Heart left ventricle (tissue), 16 donors: Measurements from ENCODE around the gene HOXB7. TPM values are rescaled to one million over a fixed set of nuclear protein-coding genes. Genes with fewer than 3 reads are reported as not detected.

Experiments
- ATAC-seq, 4 donors: fragments of 200-7000 bp; cut with Tn5 transposase; one replicate each; pipeline ENCODE4 v1.9.1; 2020 to 2022; ENCODE audit warnings: moderate library complexity in 4 of 4, mild to moderate bottlenecking in 3 of 4, moderate number of reproducible peaks in 1 of 4
- DNase-seq, 5 donors: peaks; one replicate each; pipeline ENCODE4 v3.0.0-alpha.2; 2020
- H3K27ac ChIP-seq, 12 donors: fragments of 200-600 bp; sonication (generic) in 4 of 12; one replicate each; pipeline versions ENCODE4 v1.5.0 to v1.8.0; 2016 to 2022; ENCODE audit warnings: mild to moderate bottlenecking in 2 of 12
- H3K27me3 ChIP-seq, 9 donors: fragments of 200-600 bp; sonication (generic) in 2 of 9; one replicate each; pipeline versions ENCODE4 v1.5.1 to v1.8.0; 2016 to 2022; ENCODE audit warnings: mild to moderate bottlenecking in 3 of 9
- H3K36me3 ChIP-seq, 9 donors: fragments of 200-600 bp; sonication (generic) in 2 of 9; one replicate each; pipeline versions ENCODE4 v1.5.0 to v1.8.0; 2018 to 2022; ENCODE audit warnings: mild to moderate bottlenecking in 2 of 9
- H3K4me1 ChIP-seq, 12 donors: fragments of 200-600 bp; sonication (generic) in 4 of 12; one replicate each; pipeline versions ENCODE4 v1.5.0 to v1.8.0; 2016 to 2022; ENCODE audit warnings: mild to moderate bottlenecking in 3 of 12
- H3K4me3 ChIP-seq, 12 donors: fragments of 200-600 bp; sonication (generic) in 4 of 12; one replicate each; pipeline versions ENCODE4 v1.5.0 to v1.8.0; 2017 to 2022; ENCODE audit warnings: mild to moderate bottlenecking in 9 of 12, moderate library complexity in 4 of 12
- H3K9me3 ChIP-seq, 12 donors: fragments of 200-600 bp; sonication (generic) in 4 of 12; one replicate each; pipeline versions ENCODE4 v1.5.0 to v1.8.0; 2016 to 2022; ENCODE audit warnings: mild to moderate bottlenecking in 1 of 12
- POLR2A ChIP-seq, 2 donors: fragments of 450-650 bp; IDR thresholded peaks; one replicate each; pipeline ENCODE4 v1.6.1; 2017; ENCODE audit warnings: antibody characterized with exemption in 2 of 2, mild to moderate bottlenecking in 2 of 2, moderate library complexity in 2 of 2
- WGBS, 4 donors: extraction: QIAGEN DNeasy Blood & Tissue Kit in 2 of 4; methylation state at CpG; one replicate each; pipeline versions ENCODE4 v1.1.5 to v1.1.7; 2013 to 2018; 5-methylcytosine and 5-hydroxymethylcytosine counted together
- intact Hi-C, 10 donors: fragments of 100-400 bp; cut with DNase I; formaldehyde crosslinking; loops; one replicate each; pipeline versions ENCODE4 v1.11.1 to v1.14.2; 2022
- polyA plus RNA-seq, 2 donors: library from polyadenylated mRNA; stranded (reverse); fragments of 200-250 nt; gene quantifications; one replicate each; pipeline ENCODE4 v1.2.3, GENCODE V29; 2013
- total RNA-seq, 9 donors: library from RNA; depleted of rRNA in 2 of 9; stranded (reverse); fragments of >200 nt in 2 of 9; fragmentation: NEBNext Ultra II Directional in 3 of 9; extraction: Animal tissue kit (Norgen Biotek cat#: 25700) in 3 of 9; gene quantifications; one replicate each; pipeline versions ENCODE4 v1.1.0 to v1.2.4, GENCODE V29; 2016 to 2023
- TF ChIP-seq, protein P1 (sequence below), 12 donors: fragments of 200-600 bp; sonication (generic) in 4 of 12; IDR thresholded peaks; one replicate each; pipeline versions ENCODE4 v1.5.0 to v1.8.0; 2018 to 2022; ENCODE audit warnings: antibody characterized with exemption in 12 of 12, mild to moderate bottlenecking in 5 of 12
- donor health status: ischemic (EF 13 %, LVEDD 7.1; RV severe dilation, severe dysfunction).
- donor health status: healthy with polysubstance abuse.
- donor health status: DM: no; HTN: yes; CAD: no.
- donor health status: DM: no; HTN: no; CAD: no.
- donor health status: ischemic (EF 25% LVEDD 6.9; RV normal size, moderate dysfunction).
- donor health status: ischemic (EF 25% LVEDD 5.7; RV mildly dilated, moderate dysfunction).
- donor health status: healthy.
- donor health status: DM: yes; HTN: yes; CAD: no.
- donor health status: ischemic (EF 35%, LVEDD 5.7; RV mildly dilated, moderate dysfunction).
- donor health status: nonischemic (EF 11% LVEDD 7.7; RV severe dilation, severe dysfunction).
- donor health status: DM: yes; HTN: yes; CAD: no.
- donor health status: PGD.
- donor health status: ischemic (EF 29% LVEDD 5.4; RV normal size, mild dysfunction).
- donor health status: nonischemic (EF 23%, LVEDD 6.1; RV moderate dilation, normal function).

HOXB7 gene
- total and polyA plus RNA-seq, 11 donors = 0.12 to 0.88 (median 0.40) TPM; not detected in 5

DNA sequence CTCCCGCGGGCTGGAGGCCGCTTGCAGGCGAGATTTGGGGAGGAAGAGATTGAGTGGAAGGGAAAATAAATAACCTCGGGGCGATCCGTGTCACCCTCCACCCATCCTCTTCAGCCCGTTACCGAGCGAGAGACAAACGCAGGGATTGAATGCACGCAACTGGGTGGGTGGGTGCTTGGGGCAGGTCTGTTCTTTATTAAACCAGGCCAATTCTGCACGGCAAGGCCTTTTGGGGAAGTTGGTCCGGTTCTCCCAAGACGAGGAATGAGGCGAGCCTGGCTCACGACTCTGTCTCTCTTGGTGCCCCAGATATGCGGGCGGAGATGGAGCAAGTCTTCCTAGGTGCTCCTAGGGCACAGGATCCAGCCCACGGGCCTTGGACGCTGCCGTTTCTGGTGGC, 396 bp upstream of the HOXB7 start:
- no peaks in the 10 kb centered on the region for H3K36me3 ChIP-seq
- H3K27me3 ChIP-seq = peaks cover 81 to 100% (median 98%) of the 10 kb centered on the region in 9 donors
- 2 to 6% (median 5%) methylated on average over 22 of the region's 22 CpGs for WGBS, 4 donors
- DNase-seq = no peak
- H3K27ac ChIP-seq = peak overlapping the region in 1 of 12 donors; percentile 80
- H3K4me3 ChIP-seq = peak overlapping the region in 11 of 12 donors; percentile 4 to 67 (median 44)
- intact Hi-C loops = loop anchor here in 9 of 10 donors (10.0 kb wide), 5 partner anchors 276 to 586 kb away; no protein-coding TSS in a partner anchor
- TF ChIP-seq POLR2A (IDR thresholded peaks at IDR 0.05) = no peak
- TF ChIP-seq, protein P1, sequence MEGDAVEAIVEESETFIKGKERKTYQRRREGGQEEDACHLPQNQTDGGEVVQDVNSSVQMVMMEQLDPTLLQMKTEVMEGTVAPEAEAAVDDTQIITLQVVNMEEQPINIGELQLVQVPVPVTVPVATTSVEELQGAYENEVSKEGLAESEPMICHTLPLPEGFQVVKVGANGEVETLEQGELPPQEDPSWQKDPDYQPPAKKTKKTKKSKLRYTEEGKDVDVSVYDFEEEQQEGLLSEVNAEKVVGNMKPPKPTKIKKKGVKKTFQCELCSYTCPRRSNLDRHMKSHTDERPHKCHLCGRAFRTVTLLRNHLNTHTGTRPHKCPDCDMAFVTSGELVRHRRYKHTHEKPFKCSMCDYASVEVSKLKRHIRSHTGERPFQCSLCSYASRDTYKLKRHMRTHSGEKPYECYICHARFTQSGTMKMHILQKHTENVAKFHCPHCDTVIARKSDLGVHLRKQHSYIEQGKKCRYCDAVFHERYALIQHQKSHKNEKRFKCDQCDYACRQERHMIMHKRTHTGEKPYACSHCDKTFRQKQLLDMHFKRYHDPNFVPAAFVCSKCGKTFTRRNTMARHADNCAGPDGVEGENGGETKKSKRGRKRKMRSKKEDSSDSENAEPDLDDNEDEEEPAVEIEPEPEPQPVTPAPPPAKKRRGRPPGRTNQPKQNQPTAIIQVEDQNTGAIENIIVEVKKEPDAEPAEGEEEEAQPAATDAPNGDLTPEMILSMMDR (IDR thresholded peaks at IDR 0.05) = no peak
- peaks cover 0 to under 1% (median 0%) of the 10 kb centered on the region in 12 donors for H3K9me3 ChIP-seq
- ATAC-seq = peak in 1 of 4 donors; percentile 21
- H3K4me1 ChIP-seq = peaks cover 0 to 45% (median 18%) of the 10 kb centered on the region in 12 donors

DNA sequence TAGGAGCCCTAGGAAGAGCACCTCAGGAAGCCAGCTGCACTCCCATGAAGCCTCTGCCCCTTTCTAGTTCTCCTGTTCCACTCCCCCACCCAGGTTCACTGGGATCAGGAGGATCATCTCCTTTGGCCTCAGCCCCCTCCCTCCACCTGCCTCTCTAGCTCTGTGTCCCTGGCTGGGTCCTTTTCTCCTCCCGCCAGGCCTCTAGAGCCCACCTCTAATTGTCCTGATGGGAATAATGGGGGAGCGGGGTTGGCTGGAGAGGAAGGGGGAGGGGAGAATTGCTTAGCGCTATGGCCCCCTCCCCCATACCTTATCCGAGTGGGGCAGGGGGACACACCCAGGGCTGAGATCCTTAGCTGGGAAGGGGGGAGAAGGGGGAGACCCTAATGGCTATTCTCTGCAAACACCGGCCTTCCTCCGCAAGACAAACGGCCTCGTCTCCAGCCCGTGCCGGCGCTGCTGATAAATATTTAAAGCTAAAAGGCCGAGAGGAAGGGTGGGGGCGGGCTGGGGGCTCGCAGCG, 997 bp downstream of the HOXB7 start:
- Histone ChIP-seq H3K9me3 (peaks cover 0 to 3% (median 0%) of the 10 kb centered on the region in 12 donors), H3K36me3 (no peaks in the 10 kb centered on the region), H3K27ac (peak overlapping the region in 1 of 12 donors; percentile 80), H3K27me3 (peaks cover 83 to 100% (median 98%) of the 10 kb centered on the region in 9 donors), H3K4me3 (peak overlapping the region in 11 of 12 donors; percentile 4 to 67 (median 44)), H3K4me1 (peaks cover 0 to 45% (median 18%) of the 10 kb centered on the region in 12 donors)
- TF ChIP-seq, protein P1 (IDR thresholded peaks at IDR 0.05) = no peak
- TF ChIP-seq POLR2A (IDR thresholded peaks at IDR 0.05) = no peak
- ATAC-seq = no peak
- WGBS, 4 donors = 3 to 21% (median 5%) methylated on average over 4 to 15 of the region's 15 CpGs
- no peak for DNase-seq
- intact Hi-C loops = loop anchor here in 9 of 10 donors (10.0 kb wide), 5 partner anchors 275 to 585 kb away; no protein-coding TSS in a partner anchor

DNA sequence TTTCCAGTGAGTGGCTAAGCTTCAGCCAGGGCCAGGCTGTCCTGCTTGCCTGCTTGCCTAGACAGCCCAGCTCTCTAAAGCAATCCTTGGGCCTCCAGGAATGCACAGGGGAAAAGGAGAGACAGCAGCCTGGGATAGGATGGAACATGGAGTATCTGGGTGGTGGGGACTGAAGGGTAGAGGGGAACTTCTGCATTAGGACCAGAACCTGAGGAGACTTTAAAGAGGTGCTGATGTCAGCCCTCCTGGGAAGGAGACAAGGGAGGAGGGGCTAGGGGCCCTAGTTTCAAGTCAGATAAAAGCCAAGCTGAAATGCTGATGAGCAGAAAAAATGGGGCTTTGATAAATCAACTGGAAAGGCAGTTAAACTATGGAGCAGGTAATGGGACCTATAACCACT, 1.8 kb downstream of the HOXB7 start:
- Histone ChIP-seq H3K36me3 (no peaks in the 10 kb centered on the region), H3K27me3 (peaks cover 83 to 100% (median 98%) of the 10 kb centered on the region in 9 donors), H3K4me1 (peaks cover 0 to 40% (median 17%) of the 10 kb centered on the region in 12 donors), H3K9me3 (peaks cover 0 to 3% (median 0%) of the 10 kb centered on the region in 12 donors), H3K27ac (no peak overlapping the region), H3K4me3 (no peak overlapping the region)
- no peak for ATAC-seq
- intact Hi-C loops = no loop called here
- TF ChIP-seq, protein P1 (IDR thresholded peaks at IDR 0.05) = no peak
- no peak for TF ChIP-seq POLR2A (IDR thresholded peaks at IDR 0.05)
- no peak for DNase-seq

DNA sequence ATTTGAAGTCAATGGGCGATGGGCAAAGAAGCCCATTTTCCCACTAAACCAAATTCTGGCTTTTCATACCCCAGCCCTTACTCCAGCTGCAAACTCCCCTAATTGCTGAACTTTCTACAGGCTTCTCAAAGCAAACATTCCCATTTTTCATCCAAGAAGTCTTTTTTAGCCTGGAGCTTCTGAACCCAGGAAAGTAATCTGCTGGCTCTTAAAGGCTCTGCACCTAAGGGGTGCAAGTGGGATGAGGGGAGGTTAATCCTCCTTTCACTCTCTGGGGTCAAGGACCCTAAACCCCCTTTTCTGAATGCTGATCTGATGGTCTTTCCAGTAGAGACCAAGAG, 2.4 kb downstream of the HOXB7 start:
- peaks cover 0 to 3% (median 0%) of the 10 kb centered on the region in 12 donors for H3K9me3 ChIP-seq
- intact Hi-C loops = no loop called here

More for the DNA sequence above, 2.4 kb downstream of the HOXB7 start:
- WGBS, 4 donors = 60 to 86% (median 75%) methylated on average over 1 of the region's 1 CpG
- Histone ChIP-seq H3K27ac (no peak overlapping the region), H3K4me3 (no peak overlapping the region), H3K4me1 (peaks cover 0 to 37% (median 16%) of the 10 kb centered on the region in 12 donors), H3K36me3 (no peaks in the 10 kb centered on the region), H3K27me3 (peaks cover 83 to 100% (median 98%) of the 10 kb centered on the region in 9 donors)
- DNase-seq (no peak), ATAC-seq (no peak)
- TF ChIP-seq POLR2A (IDR thresholded peaks at IDR 0.05) = no peak
- TF ChIP-seq, protein P1 (IDR thresholded peaks at IDR 0.05) = no peak
